Measurements from ENCODE around the gene HEXD.

Gene HEXD

GRCh38 chr17:82486231-82487094 lies 68.3 kb downstream of the HEXD start:
- no peak for DNase-seq (ENCODE audit: low read depth in 2 of 3, low spot score in 1 of 3)

- DNase-seq (ENCODE audit: low read depth in 2 of 3, low spot score in 1 of 3), result no peak
Measured at GRCh38 chr17:82487910-82488309, 69.8 kb downstream of the HEXD start.

- no peak for DNase-seq (ENCODE audit: low read depth in 2 of 3, low spot score in 1 of 3)
Measured at GRCh38 chr17:82489117-82489516, 71.0 kb downstream of the HEXD start.

GRCh38 chr17:82489851-82490511 lies 71.8 kb downstream of the HEXD start:
- no peak for DNase-seq (ENCODE audit: low read depth in 2 of 3, low spot score in 1 of 3)

DNA sequence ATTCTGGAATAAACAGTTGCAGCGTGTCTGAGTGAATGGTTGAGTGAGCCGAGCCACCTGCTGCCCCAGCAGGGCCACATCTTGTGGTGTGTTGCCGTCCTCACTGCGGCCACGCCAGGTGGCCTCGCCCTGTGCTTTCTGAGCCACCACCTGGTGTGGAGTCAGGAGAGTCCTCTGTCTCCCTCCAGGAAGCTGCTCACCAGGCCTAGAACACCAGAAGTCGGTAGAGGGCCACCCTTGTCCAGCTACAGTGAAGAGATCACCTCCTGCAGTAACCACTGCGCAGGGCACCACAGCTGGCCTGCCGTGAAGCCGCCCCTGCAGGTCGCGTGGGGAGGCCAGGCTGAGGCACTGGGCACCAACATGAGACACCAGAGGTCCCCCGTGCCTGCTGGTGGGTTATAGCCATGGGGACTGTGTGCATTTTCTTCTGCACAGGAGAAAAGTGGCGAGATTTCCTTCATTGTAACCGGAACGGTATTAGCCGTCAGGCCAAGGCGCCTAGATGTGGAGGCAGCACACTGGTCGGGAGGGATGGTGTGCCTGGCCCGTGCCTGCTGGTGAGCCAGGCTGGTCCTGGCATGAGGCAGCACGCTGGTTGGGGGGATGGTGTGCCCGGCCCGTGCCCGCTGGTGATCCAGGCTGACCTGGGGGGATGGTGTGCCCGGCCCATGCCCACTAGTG lies 72.5 kb downstream of the HEXD start:
- DNase-seq (ENCODE audit: low read depth in 2 of 3, low spot score in 1 of 3), result no peak

GRCh38 chr17:82491196-82491530 lies 73.0 kb downstream of the HEXD start:
- no peak for DNase-seq (ENCODE audit: low read depth in 2 of 3, low spot score in 1 of 3)

DNA sequence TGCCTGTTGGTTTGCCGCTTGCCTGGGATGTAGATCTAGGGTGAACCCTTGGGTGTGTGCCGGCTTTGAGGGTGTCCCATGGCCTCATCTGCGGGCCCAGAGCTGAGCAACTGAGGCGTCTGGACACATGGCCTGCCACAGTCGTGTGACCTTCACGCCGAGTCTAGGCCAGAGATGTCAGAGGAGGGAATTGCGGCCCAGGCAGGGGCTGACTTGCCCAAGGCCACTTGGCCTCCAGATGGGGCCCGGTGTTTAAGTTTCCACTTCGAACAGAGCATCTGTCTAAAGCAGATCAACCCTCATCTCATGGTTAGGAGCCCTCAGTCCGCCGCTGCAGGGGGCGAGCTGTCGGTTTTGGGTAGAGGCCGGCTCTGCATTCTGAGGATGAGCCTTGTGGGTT lies 73.4 kb downstream of the HEXD start:
- no peak for DNase-seq (ENCODE audit: low read depth in 2 of 3, low spot score in 1 of 3)

Measured in stimulated activated CD4-positive, alpha-beta T cell treated with anti-CD3 and anti-CD28 coated beads, Interleukin-12 subunit alpha, Interleukin-12 subunit beta, amount 100 ng/mL, for 48 hours (primary cell).